ENCODE results near the gene GCSH.

Gene GCSH

GRCh38 chr16:81061871-81062608 is 34.2 kb downstream of the GCSH start:
- FAIRE-seq = no peak
- DNase-seq (ENCODE audit: extremely low spot score, insufficient read length, low read depth) = no peak

- FAIRE-seq (no peak), DNase-seq (ENCODE audit: extremely low spot score, insufficient read length, low read depth) (no peak)
Observed at GRCh38 chr16:81061307-81061640, 34.9 kb downstream of the GCSH start.

- no peak for FAIRE-seq
- DNase-seq (ENCODE audit: extremely low spot score, insufficient read length, low read depth) = no peak
Observed at GRCh38 chr16:81060576-81061306, 35.5 kb downstream of the GCSH start.

- DNase-seq (ENCODE audit: extremely low spot score, insufficient read length, low read depth) (no peak), FAIRE-seq (no peak)
Observed at GRCh38 chr16:81053761-81054160, 42.4 kb downstream of the GCSH start.

- no peak for FAIRE-seq
- no peak for DNase-seq (ENCODE audit: extremely low spot score, insufficient read length, low read depth)
Observed at GRCh38 chr16:81042821-81043220, 53.4 kb downstream of the GCSH start.

- DNase-seq (ENCODE audit: extremely low spot score, insufficient read length, low read depth) = no peak
Observed at GRCh38 chr16:81041696-81042095, 54.5 kb downstream of the GCSH start.

GRCh38 chr16:81040842-81041241 is 55.4 kb downstream of the GCSH start:
- no peak for FAIRE-seq
- DNase-seq (ENCODE audit: extremely low spot score, insufficient read length, low read depth) = no peak

More at GRCh38 chr16:81041696-81042095, 54.5 kb downstream of the GCSH start:
- no peak for FAIRE-seq

GRCh38 chr16:81040131-81040530 is 56.1 kb downstream of the GCSH start:
- FAIRE-seq = no peak
- no peak for DNase-seq (ENCODE audit: extremely low spot score, insufficient read length, low read depth)

- DNase-seq (ENCODE audit: extremely low spot score, insufficient read length, low read depth) = no peak
- no peak for FAIRE-seq
Observed at GRCh38 chr16:81036751-81037350, 59.3 kb downstream of the GCSH start.

- DNase-seq (ENCODE audit: extremely low spot score, insufficient read length, low read depth) (peak; percentile 12), FAIRE-seq (no peak)
Observed at GRCh38 chr16:81035975-81036750, 60.0 kb downstream of the GCSH start.

- FAIRE-seq (peak; percentile 72), DNase-seq (ENCODE audit: extremely low spot score, insufficient read length, low read depth) (peak; percentile 94)
Observed at GRCh38 chr16:81035398-81035974, 60.7 kb downstream of the GCSH start, which contains the start of gene ATMIN. ATMIN (plus strand) TSS chr16:81035842; CDS start chr16:81035871, 29 bp downstream.
